T-helper 2 cell treated with Interferon-gamma antibody and Interleukin-4, amounts not matched to agents 5 μg/mL and 100 μg/mL, for 36 hours (primary cell): ENCODE results near the gene BTBD1.
"Not testable (repeated sequence)": the region's sequence is repeated elsewhere in the genome, so short reads cannot be mapped to it uniquely, and the experiment has no call there.

Source experiments
- DNase-seq: peaks from one replicate; pipeline ENCODE4 v3.0.0; 2021; ENCODE audit warnings: low spot score
- H3K27ac Mint-ChIP-seq: one replicate; pipeline ENCODE4 v1.8.0; 2021; ENCODE audit warnings: mild to moderate bottlenecking, mixed read lengths
- H3K27me3 Mint-ChIP-seq: one replicate; pipeline ENCODE4 v1.8.0; 2021; ENCODE audit warnings: low read depth, mixed read lengths
- H3K36me3 Mint-ChIP-seq: one replicate; pipeline ENCODE4 v1.8.0; 2021; ENCODE audit warnings: low read depth, mixed read lengths
- H3K4me1 Mint-ChIP-seq: one replicate; pipeline ENCODE4 v1.8.0; 2021; ENCODE audit warnings: low read depth, mixed read lengths
- H3K4me3 Mint-ChIP-seq: one replicate; pipeline ENCODE4 v1.8.0; 2022; ENCODE audit warnings: mild to moderate bottlenecking, moderate library complexity, mixed read lengths
- H3K9me3 Mint-ChIP-seq: one replicate; pipeline ENCODE4 v1.8.0; 2021; ENCODE audit warnings: mixed read lengths

Gene BTBD1

DNA sequence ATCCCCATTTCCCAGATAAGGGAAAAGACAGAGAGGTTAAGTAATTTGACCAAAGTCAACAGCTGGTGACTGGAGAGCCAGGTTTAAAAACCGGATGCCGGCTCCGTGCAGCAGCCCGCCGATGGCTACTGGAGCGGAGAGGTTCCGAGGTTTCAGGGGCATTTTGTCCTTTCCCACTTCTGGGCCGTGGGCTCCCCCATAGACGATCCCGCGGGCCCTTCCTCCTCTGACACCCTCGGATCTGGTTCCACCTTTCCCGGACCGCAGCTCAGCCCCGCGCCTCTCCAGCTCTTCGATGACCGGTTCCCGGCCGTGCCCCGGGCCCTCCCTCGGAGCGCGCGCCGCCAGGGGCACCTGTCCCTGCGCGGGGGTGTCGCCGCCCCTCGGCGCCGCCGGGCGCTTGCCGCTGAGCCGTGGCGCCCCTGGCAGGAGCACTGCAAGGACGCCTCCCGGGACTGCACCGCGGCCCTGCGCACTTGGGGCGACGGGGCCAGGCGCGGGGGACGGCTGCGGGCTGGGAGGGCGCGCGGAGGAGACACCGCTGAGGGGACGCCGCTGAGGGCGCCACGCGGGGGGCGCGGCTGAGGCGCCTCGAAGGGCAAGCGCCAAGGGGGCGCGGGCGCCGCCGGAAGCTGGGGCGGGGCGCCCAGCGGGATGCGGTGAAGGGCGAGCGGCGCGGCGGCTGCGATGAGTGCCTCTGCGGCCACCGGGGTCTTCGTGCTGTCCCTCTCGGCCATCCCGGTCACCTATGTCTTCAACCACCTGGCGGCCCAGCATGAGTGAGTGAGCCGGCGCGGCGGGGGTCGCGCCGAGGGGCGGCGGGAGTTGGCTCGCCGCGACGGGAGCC lies 40.2 kb upstream of the BTBD1 start, which contains the start of gene TM6SF1:
Gene TM6SF1 (plus strand): TSS at position 652 of the 847 bp plus-strand sequence. CDS start 36 bp downstream, at position 688.
- peak; percentile 35 for DNase-seq
- peaks cover 5% of the 10 kb centered on the region for H3K36me3 Mint-ChIP-seq
- H3K9me3 Mint-ChIP-seq: no peaks in the 10 kb centered on the region
- peaks cover 28% of the 10 kb centered on the region for H3K4me1 Mint-ChIP-seq
- peak within 1 kb of the TSS; percentile 85 for H3K27ac Mint-ChIP-seq
- peaks cover 23% of the 10 kb centered on the region for H3K27me3 Mint-ChIP-seq
- peak within 1 kb of the TSS; percentile 93 for H3K4me3 Mint-ChIP-seq

DNA sequence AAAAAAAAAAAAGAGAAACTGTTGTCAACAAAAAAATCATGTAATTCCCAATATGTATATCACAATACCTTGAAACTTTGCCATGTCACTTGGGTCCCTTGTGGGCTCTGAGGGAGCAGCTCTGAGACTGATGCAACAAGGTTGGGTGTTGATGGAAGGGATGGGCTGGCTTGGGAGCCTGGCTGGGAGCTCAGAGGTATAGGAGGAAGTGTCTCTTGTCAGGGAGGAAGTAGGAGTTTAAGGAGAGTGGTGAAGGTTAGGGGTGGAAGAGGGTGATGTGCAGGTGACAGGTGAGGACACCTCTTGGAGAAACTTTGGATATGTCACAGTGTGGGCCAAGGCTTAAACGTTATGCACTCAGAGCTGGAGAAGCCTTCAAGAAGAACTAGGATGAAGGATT lies 38.4 kb upstream of the BTBD1 start:
- DNase-seq: no peak
- peak overlapping the region; percentile 9 for H3K4me3 Mint-ChIP-seq
- H3K27me3 Mint-ChIP-seq: peaks cover 36% of the 10 kb centered on the region
- H3K27ac Mint-ChIP-seq: no peak overlapping the region
- no peaks in the 10 kb centered on the region for H3K36me3 Mint-ChIP-seq
- no peaks in the 10 kb centered on the region for H3K9me3 Mint-ChIP-seq
- peaks cover 25% of the 10 kb centered on the region for H3K4me1 Mint-ChIP-seq

DNA sequence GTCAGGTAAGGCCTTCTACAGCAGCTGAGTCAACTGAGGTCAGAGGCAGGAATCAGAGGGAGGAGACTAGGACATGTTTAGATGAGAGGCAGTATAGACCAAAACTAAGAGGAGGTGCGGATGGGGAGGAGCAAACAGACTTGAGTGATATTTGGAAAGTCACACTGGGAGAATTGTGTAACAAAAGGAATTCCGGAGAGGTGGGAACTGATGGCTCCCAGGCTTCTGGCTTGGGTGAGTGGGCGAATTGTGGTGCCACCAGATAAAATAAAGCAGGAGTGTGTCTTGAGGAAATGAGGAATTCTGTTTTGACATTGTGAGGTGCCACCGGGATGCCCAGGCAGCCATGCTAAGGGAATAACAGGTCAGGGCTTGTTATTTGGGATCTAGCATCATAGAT lies 37.1 kb upstream of the BTBD1 start:
- Mint-ChIP-seq H3K27ac (no peak overlapping the region), H3K9me3 (no peaks in the 10 kb centered on the region), H3K4me1 (peaks cover 16% of the 10 kb centered on the region)

GRCh38 chr15:83102346-83102745 lies 35.3 kb upstream of the BTBD1 start:
- Mint-ChIP-seq H3K4me1 (peaks cover 5% of the 10 kb centered on the region), H3K4me3 (no peak overlapping the region), H3K9me3 (no peaks in the 10 kb centered on the region), H3K27me3 (peaks cover 53% of the 10 kb centered on the region), H3K36me3 (no peaks in the 10 kb centered on the region), H3K27ac (no peak overlapping the region)
- no peak for DNase-seq

More for the DNA sequence above, 37.1 kb upstream of the BTBD1 start:
- DNase-seq: no peak
- Mint-ChIP-seq H3K27me3 (peaks cover 41% of the 10 kb centered on the region), H3K4me3 (no peak overlapping the region), H3K36me3 (no peaks in the 10 kb centered on the region)

GRCh38 chr15:83100097-83100646 lies 33.1 kb upstream of the BTBD1 start:
- Mint-ChIP-seq H3K27me3 (peaks cover 60% of the 10 kb centered on the region), H3K4me1 (no peaks in the 10 kb centered on the region)

GRCh38 chr15:83099290-83099689 lies 32.2 kb upstream of the BTBD1 start:
- no peak for DNase-seq
- Mint-ChIP-seq H3K27ac (no peak overlapping the region), H3K4me1 (no peaks in the 10 kb centered on the region), H3K9me3 (no peaks in the 10 kb centered on the region), H3K4me3 (no peak overlapping the region), H3K36me3 (no peaks in the 10 kb centered on the region), H3K27me3 (peaks cover 60% of the 10 kb centered on the region)

More at GRCh38 chr15:83100097-83100646, 33.1 kb upstream of the BTBD1 start:
- DNase-seq: no peak
- Mint-ChIP-seq H3K27ac (no peak overlapping the region), H3K4me3 (no peak overlapping the region), H3K36me3 (no peaks in the 10 kb centered on the region), H3K9me3 (no peaks in the 10 kb centered on the region)

DNA sequence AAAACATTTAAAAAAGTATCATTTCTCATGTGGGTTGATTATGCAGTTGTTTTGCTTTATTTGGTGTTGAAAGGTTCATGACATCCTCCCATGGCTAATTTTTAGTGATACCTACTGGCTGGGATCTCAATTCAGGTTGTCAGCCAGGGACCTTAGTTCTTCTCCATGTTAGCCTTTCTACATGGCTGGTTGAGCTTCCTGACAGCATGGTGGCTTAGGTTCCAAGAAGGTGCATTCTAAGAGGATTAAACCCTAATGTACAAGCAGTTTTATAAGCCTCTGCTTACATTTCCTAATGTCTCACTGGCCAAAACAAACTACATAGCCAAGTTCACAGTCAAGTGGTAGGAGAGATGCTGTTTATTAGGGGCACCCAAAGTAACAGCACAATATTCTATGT lies 31.0 kb upstream of the BTBD1 start:
- peaks cover 60% of the 10 kb centered on the region for H3K27me3 Mint-ChIP-seq
- no peaks in the 10 kb centered on the region for H3K9me3 Mint-ChIP-seq

GRCh38 chr15:83094583-83094982 lies 27.5 kb upstream of the BTBD1 start:
- Mint-ChIP-seq H3K27me3 (peaks cover 40% of the 10 kb centered on the region), H3K9me3 (no peaks in the 10 kb centered on the region), H3K36me3 (no peaks in the 10 kb centered on the region), H3K27ac (no peak overlapping the region), H3K4me1 (peaks cover 5% of the 10 kb centered on the region), H3K4me3 (no peak overlapping the region)
- DNase-seq: no peak

More for the DNA sequence above, 31.0 kb upstream of the BTBD1 start:
- no peak for DNase-seq
- H3K4me1 Mint-ChIP-seq: no peaks in the 10 kb centered on the region
- no peak overlapping the region for H3K27ac Mint-ChIP-seq
- no peaks in the 10 kb centered on the region for H3K36me3 Mint-ChIP-seq
- no peak overlapping the region for H3K4me3 Mint-ChIP-seq

GRCh38 chr15:83092309-83092976 lies 25.4 kb upstream of the BTBD1 start:
- H3K36me3 Mint-ChIP-seq: no peaks in the 10 kb centered on the region
- DNase-seq: no peak
- H3K4me3 Mint-ChIP-seq: no peak overlapping the region
- H3K9me3 Mint-ChIP-seq: no peaks in the 10 kb centered on the region
- H3K27ac Mint-ChIP-seq: no peak overlapping the region
- H3K4me1 Mint-ChIP-seq: peaks cover 5% of the 10 kb centered on the region
- H3K27me3 Mint-ChIP-seq: peaks cover 29% of the 10 kb centered on the region

DNA sequence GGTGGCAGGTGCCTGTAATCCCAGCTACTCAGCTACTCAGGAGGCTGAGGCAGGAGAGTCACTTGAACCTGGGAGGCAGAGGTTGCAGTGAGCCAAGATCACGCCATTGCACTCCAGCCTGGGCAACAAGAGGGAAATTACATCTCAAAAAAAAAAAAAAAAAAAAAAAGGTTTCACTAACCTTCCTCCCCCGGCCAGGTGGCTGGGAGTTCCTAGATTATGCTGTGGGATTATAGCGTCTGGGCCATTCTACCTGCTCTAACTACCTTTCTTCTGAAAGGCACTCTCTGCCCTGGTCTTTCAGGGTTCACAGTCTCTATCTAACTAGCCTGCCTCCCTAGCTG lies 24.9 kb upstream of the BTBD1 start:
- not testable (repeated sequence) for H3K36me3 Mint-ChIP-seq, H3K27ac Mint-ChIP-seq, DNase-seq, H3K4me3 Mint-ChIP-seq, H3K4me1 Mint-ChIP-seq, H3K9me3 Mint-ChIP-seq
- H3K27me3 Mint-ChIP-seq: peaks cover 24% of the 10 kb centered on the region

DNA sequence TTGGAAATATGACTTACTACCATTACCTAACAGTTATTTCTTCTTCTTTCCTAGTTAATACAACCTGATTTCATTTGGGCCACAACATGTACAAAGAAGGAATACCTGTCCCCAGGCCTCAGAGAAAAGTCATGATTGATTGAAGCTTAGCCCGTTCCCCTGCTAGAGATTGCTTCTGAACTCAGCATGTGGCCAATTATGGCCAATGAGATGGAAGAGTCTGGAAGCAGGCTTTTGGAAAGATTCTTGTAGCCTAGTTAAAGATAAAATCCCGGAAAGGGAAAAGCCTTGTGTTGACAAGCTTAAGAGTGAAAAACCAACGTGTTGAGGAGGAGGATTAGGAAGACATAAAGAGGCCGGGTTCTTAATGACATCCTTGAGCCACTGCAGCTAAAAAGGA lies 23.4 kb upstream of the BTBD1 start:
- no peaks in the 10 kb centered on the region for H3K36me3 Mint-ChIP-seq
- H3K4me3 Mint-ChIP-seq: no peak overlapping the region
- peaks cover 20% of the 10 kb centered on the region for H3K27me3 Mint-ChIP-seq
- H3K4me1 Mint-ChIP-seq: peaks cover 5% of the 10 kb centered on the region
- no peak for DNase-seq
- no peak overlapping the region for H3K27ac Mint-ChIP-seq
- no peaks in the 10 kb centered on the region for H3K9me3 Mint-ChIP-seq

GRCh38 chr15:83088876-83089275 lies 21.8 kb upstream of the BTBD1 start:
- H3K27me3 Mint-ChIP-seq: peaks cover 21% of the 10 kb centered on the region
- no peak overlapping the region for H3K27ac Mint-ChIP-seq
- H3K4me1 Mint-ChIP-seq: peaks cover 5% of the 10 kb centered on the region
- H3K36me3 Mint-ChIP-seq: no peaks in the 10 kb centered on the region
- H3K4me3 Mint-ChIP-seq: no peak overlapping the region
- no peak for DNase-seq
- H3K9me3 Mint-ChIP-seq: no peaks in the 10 kb centered on the region

DNA sequence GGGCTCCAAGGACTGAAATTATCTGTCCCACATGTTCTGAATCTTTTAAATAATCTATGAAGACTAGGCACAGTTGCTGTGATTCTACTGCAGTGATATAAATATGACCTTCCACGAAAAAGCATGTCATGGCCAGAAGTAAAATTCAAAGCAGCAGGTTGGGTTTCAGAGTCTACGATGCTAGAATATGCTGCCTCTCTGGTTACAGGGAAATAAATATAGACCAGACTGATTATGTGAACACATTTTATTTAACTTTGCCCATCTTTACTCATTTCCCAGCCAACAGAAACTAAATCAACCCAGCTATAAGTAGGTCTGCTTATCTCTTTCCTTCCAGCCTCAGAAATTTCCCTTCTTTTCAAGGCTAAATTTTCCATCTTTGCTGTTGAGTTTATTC lies 20.5 kb upstream of the BTBD1 start:
- H3K27ac Mint-ChIP-seq: no peak overlapping the region
- H3K4me1 Mint-ChIP-seq: peaks cover 5% of the 10 kb centered on the region
- H3K36me3 Mint-ChIP-seq: no peaks in the 10 kb centered on the region
- no peak for DNase-seq
- no peak overlapping the region for H3K4me3 Mint-ChIP-seq
- peaks cover 21% of the 10 kb centered on the region for H3K27me3 Mint-ChIP-seq
- H3K9me3 Mint-ChIP-seq: no peaks in the 10 kb centered on the region

DNA sequence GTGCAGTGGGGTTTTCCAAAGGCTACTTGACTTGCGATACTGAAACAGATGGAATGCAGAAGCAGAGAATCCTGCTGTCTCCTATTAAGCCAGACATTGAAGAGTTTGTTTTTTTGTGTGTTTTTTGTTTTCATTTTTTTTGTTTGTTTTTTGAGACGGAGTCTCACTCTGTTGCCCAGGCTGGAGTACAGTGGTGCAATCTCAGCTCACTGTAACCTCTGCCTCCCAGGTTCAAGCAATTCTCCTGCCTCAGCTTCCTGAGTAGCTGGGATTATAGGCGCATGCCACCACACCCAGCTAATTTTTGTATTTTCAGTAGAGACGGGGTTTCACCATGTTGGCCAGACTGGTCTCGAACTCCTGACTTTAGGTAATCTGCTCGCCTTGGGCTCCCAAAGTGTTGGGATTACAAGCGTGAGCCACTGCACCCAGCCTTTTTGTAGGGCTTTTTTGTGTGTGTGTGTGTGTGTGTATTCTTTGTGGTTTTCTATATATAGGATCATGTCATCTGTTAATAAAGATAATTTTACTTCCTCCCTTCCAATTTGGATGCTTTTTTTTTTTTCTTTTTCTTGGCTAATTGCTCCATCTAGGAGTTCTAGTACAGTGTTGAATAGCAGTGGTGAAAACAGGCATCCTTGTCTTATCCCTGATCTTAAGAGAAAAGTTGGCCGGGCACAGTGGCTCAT lies 19.0 kb upstream of the BTBD1 start:
- not testable (repeated sequence) for H3K4me3 Mint-ChIP-seq, H3K4me1 Mint-ChIP-seq, DNase-seq, H3K9me3 Mint-ChIP-seq, H3K36me3 Mint-ChIP-seq, H3K27ac Mint-ChIP-seq
- H3K27me3 Mint-ChIP-seq: peaks cover 24% of the 10 kb centered on the region
